ENCODE results near the gene SLC25A19.

- TF ChIP-seq CTCF (conservative IDR thresholded peaks at IDR 0.05 in 1 of 2, IDR thresholded peaks at IDR 0.05 in 1 of 2; ENCODE audit: low read depth in 1 of 2, low read length in 2 of 2): no peak
- TF ChIP-seq EZH2 (IDR thresholded peaks at IDR 0.05; ENCODE audit: low read length, missing control alignments): no peak
Observed at GRCh38 chr17:75250009-75250471, 39.2 kb downstream of the SLC25A19 start.

Data from fibroblast of lung (primary cell).